Activated CD4-positive, alpha-beta T cell treated with anti-CD3 and anti-CD28 coated beads, Interleukin-2, amount 10 ng/mL, durations not matched to agents 24 days and 14 days (primary cell): Measurements from ENCODE around the gene SLC22A2. TPM values are rescaled to one million over a fixed set of nuclear protein-coding genes. Genes with fewer than 3 reads are reported as not detected.

Experiments used
- DNase-seq: peaks from one replicate; pipeline ENCODE4 v3.0.0; 2022
- H3K27ac Mint-ChIP-seq: one replicate; pipeline ENCODE4 v1.8.0; 2022; ENCODE audit warnings: mild to moderate bottlenecking, mixed read lengths
- H3K27me3 Mint-ChIP-seq: one replicate; pipeline ENCODE4 v1.8.0; 2022; ENCODE audit warnings: mixed read lengths
- H3K36me3 Mint-ChIP-seq: one replicate; pipeline ENCODE4 v1.8.0; 2022; ENCODE audit warnings: low read depth, mild to moderate bottlenecking, mixed read lengths
- H3K4me1 Mint-ChIP-seq: one replicate; pipeline ENCODE4 v1.8.0; 2021; ENCODE audit warnings: mixed read lengths
- H3K4me3 Mint-ChIP-seq: one replicate; pipeline ENCODE4 v1.8.0; 2022; ENCODE audit warnings: mild to moderate bottlenecking, moderate library complexity, mixed read lengths
- H3K9me3 Mint-ChIP-seq: one replicate; pipeline ENCODE4 v1.8.0; 2021; ENCODE audit warnings: mixed read lengths
- intact Hi-C: fragments of 100-400 bp; cut with micrococcal nuclease; formaldehyde crosslinking; loops from one replicate; pipeline ENCODE4 v1.15.1; 2023
- total RNA-seq: library from RNA; stranded (reverse); gene quantifications from 2 replicates; pipeline ENCODE4 v1.2.3, GENCODE V29; 2022

SLC22A2 gene
- total RNA-seq, 1 donor from 2014 or later, result not detected

DNA sequence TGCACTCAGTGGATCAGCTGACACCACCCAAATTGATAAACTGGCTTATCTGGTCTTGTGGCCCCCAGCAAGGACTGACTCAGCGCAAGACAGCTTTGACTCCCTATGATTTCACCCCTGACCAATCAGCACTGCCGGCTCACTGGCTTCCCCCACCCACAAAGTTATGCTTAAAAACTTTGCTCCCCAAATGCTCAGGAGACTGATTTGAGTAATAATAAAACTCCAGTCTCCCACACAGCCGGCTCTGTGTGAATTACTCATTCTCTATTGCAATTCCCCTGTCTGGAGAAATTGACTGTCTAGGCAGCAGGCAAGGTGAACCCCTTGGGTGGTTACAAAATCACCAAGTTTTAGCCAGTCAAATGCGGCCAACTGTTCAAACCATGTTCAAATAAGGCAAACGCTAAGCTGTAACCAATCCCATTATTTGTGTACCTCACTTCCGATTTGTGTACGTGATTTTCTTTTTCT is 32.5 kb downstream of the SLC22A2 start:
- no peaks in the 10 kb centered on the region for H3K27me3 Mint-ChIP-seq
- H3K36me3 Mint-ChIP-seq, result no peaks in the 10 kb centered on the region
- DNase-seq, result no peak
- intact Hi-C loops, result no loop called here
- no peaks in the 10 kb centered on the region for H3K4me1 Mint-ChIP-seq
- peaks cover 10% of the 10 kb centered on the region for H3K9me3 Mint-ChIP-seq
- no peak overlapping the region for H3K27ac Mint-ChIP-seq
- no peak overlapping the region for H3K4me3 Mint-ChIP-seq

DNA sequence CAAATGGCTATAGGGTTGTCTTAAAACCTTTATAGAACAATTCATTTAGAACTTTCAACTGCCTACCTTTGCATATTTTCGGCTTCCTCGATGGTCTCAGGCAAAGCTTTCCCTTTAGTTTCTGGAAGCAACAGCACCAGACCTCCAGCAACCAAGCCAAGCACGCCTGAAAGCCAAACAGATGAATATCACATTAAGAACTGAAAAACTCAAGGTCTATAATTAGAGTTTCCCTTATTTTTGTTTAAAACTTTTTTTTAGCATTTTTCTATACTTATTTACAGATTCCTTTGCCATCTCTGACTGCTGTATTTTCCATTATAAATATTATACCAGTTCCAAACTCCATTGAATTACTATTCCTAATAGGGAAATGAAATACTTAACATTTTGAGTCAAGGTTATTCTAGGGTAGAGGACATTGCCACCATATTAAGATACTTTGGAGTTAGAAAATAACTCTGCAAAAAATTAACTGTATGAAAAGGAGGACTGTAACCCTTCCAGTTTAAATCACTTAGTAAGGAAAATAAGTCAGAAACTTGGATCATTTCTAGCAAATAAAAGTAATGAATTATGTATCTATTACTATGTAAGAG is 33.9 kb downstream of the SLC22A2 start:
- intact Hi-C loops, result no loop called here
- Mint-ChIP-seq H3K9me3 (peaks cover 10% of the 10 kb centered on the region), H3K27ac (no peak overlapping the region), H3K4me1 (no peaks in the 10 kb centered on the region), H3K36me3 (no peaks in the 10 kb centered on the region), H3K27me3 (no peaks in the 10 kb centered on the region), H3K4me3 (no peak overlapping the region)
- no peak for DNase-seq

DNA sequence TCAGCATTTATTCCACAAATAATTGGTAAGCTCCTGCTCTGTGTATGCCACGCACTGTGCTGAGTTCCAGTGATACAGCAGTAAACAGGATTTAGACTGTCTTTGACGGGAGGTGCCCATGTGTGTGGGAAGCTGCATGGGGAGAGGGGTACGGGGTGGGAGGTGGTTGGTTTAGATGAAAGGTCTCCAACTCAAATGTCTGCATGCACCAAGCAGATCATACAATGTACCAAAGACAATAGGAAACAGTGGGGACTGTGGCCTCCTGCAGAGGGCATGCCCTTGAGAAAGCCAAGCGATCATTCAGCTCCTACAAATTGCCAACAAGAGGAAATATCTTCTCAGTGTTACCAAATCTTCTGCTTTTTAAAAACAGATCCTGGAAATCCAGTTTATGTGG is 36.1 kb downstream of the SLC22A2 start:
- DNase-seq, result no peak
- H3K36me3 Mint-ChIP-seq, result no peaks in the 10 kb centered on the region
- no peak overlapping the region for H3K27ac Mint-ChIP-seq
- H3K9me3 Mint-ChIP-seq, result peaks cover 4% of the 10 kb centered on the region
- peaks cover 3% of the 10 kb centered on the region for H3K27me3 Mint-ChIP-seq
- no peaks in the 10 kb centered on the region for H3K4me1 Mint-ChIP-seq
- intact Hi-C loops, result no loop called here
- H3K4me3 Mint-ChIP-seq, result no peak overlapping the region

DNA sequence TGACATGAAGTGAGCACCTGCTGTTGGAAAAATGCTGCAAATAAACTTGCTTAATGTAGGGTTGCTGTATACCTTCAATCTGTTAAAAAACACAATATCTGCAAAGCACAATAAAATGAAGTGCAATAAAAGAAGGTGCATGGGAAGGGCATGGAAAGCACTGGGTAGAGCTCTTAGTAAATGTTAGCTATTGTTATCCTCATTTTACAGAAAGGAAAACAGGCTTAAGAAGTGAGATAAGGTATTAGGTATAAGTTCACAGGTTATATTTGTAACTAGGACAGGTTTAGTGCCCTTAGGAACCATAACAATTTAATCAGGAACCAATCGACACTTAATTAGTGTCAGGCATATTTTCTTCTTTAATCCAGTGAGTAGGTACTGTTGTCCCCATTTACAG is 36.7 kb downstream of the SLC22A2 start:
- Mint-ChIP-seq H3K4me1 (no peaks in the 10 kb centered on the region), H3K36me3 (no peaks in the 10 kb centered on the region), H3K4me3 (no peak overlapping the region), H3K9me3 (peaks cover 4% of the 10 kb centered on the region), H3K27me3 (peaks cover 6% of the 10 kb centered on the region), H3K27ac (no peak overlapping the region)
- no peak for DNase-seq
- intact Hi-C loops, result no loop called here

DNA sequence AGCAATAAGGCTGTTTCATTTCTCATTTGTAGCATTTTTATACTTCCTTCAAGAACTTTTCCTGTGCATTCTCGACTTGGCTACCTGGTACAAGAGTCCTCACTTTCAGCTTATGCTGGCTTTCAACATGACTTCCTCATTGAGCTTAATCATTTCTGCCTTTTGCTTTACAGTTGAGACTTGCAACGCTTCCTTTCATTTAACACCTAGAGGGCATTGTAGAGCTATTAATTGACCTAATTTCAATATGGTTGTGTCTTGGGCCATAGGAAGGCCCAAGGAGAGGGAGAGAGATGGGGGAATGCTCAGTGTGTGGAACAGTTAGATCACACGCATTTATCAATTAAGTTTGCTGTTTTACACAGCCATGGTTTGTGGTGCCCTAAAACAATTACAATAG is 37.2 kb downstream of the SLC22A2 start:
- no peak for DNase-seq
- Mint-ChIP-seq H3K27ac (no peak overlapping the region), H3K4me1 (no peaks in the 10 kb centered on the region), H3K4me3 (no peak overlapping the region), H3K36me3 (no peaks in the 10 kb centered on the region), H3K27me3 (peaks cover 6% of the 10 kb centered on the region), H3K9me3 (peaks cover 4% of the 10 kb centered on the region)
- intact Hi-C loops, result no loop called here

DNA sequence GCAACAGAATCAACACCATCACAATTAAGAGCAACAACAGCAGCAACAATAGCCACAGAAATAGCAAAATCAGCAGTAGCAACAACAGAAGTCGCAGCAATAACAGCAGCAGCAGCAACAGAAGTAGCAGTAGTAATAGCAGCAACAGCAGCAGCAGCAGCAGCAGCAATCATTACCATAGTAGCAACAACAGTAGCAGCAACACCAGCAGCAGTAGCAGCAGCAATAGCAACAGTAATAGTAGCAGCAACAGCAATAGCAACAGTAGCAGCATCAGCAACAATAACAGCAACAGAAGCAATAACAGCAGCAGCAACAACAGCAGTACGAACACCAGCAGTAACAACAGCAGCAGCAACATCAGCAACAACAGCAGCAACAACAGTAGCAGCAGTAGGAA is 39.8 kb downstream of the SLC22A2 start:
- Mint-ChIP-seq H3K27me3 (peaks cover 12% of the 10 kb centered on the region), H3K4me1 (no peaks in the 10 kb centered on the region), H3K27ac (no peak overlapping the region), H3K4me3 (no peak overlapping the region), H3K9me3 (peaks cover 15% of the 10 kb centered on the region), H3K36me3 (no peaks in the 10 kb centered on the region)
- no peak for DNase-seq
- intact Hi-C loops, result no loop called here

DNA sequence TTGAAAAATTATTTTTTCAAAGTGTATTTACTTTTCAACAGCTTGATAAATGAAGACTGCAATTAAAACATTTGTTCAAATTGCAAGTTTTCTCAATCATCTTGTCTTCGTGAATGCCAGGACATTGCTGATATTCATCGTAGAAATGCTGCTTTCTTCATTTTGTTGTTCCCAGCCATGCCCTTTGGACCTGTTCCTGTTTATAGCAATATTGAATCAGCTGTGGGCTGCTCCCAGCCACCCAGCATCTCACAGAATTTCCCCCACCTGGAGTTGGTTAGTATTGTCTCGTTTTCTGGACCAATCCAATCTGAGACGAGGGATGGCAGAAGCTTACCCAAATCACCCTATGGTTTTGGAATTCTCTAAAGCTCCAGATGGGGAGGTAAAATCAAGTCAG is 40.8 kb downstream of the SLC22A2 start:
- Mint-ChIP-seq H3K36me3 (no peaks in the 10 kb centered on the region), H3K4me1 (no peaks in the 10 kb centered on the region), H3K9me3 (peaks cover 22% of the 10 kb centered on the region), H3K27ac (no peak overlapping the region), H3K4me3 (no peak overlapping the region), H3K27me3 (peaks cover 12% of the 10 kb centered on the region)
- no peak for DNase-seq
- intact Hi-C loops, result no loop called here

DNA sequence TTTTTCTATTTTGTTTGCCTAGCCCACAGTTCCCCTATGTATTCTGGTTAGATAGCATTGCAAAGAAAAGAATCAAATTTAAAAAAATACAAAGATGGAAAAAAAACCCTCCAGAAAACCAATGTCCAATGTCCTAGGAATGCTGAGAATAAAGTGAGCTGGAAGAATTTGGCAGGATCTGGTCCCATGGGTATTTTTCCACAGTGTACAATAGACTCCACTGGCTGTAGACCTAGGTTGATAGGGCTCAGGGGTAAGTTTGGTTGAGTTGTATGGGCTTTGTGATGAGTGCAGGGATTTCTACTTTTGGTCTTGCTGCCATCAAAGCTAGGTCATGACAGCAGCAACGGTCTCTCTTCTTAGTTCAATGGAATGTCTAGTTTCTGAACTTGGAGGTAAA is 41.5 kb downstream of the SLC22A2 start:
- H3K9me3 Mint-ChIP-seq, result peaks cover 22% of the 10 kb centered on the region
- H3K4me1 Mint-ChIP-seq, result no peaks in the 10 kb centered on the region
- DNase-seq, result no peak
- H3K36me3 Mint-ChIP-seq, result no peaks in the 10 kb centered on the region
- no peak overlapping the region for H3K27ac Mint-ChIP-seq
- intact Hi-C loops, result no loop called here
- H3K27me3 Mint-ChIP-seq, result peaks cover 12% of the 10 kb centered on the region
- H3K4me3 Mint-ChIP-seq, result no peak overlapping the region

DNA sequence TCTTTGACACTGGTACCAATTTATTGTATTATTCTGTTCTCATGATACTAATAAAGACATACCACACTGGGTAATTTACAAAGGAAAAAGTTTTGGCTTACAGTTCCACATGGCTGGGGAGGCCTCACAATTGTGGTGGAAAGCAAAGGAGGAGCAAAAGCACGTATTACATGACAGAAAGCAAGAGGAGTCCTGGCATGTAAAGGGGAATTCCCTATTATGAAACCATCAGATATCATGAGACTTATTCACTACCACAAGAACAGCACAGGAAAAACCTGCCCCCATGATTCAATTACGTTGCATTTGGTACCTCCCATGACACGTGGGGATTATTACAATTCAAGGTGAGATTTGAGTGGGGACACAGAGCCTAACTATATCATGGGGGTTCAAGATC is 43.4 kb downstream of the SLC22A2 start:
- Mint-ChIP-seq H3K36me3 (no peaks in the 10 kb centered on the region), H3K9me3 (peaks cover 25% of the 10 kb centered on the region), H3K4me1 (no peaks in the 10 kb centered on the region), H3K4me3 (no peak overlapping the region), H3K27me3 (peaks cover 15% of the 10 kb centered on the region), H3K27ac (no peak overlapping the region)
- no peak for DNase-seq
- intact Hi-C loops, result no loop called here

DNA sequence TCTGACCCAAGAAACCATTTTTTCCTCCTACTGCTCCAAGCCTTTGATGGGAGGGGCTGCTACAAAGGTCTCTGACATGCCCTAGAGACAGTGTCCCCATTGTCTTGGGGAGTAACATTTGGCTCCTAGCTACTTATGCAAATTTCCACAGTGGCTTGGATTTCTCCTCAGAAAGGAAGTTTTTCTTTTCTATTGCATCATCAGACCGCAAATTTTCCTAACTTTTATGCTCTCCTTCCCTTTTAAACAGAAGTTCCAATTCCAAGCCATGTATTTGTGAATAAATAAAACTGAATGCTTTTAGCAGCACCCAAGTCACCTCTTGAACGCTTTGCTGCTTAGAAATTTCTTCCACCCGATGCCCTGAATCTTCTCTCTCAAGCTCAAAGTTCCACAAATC is 51.0 kb downstream of the SLC22A2 start:
- Mint-ChIP-seq H3K4me1 (no peaks in the 10 kb centered on the region), H3K27ac (no peak overlapping the region), H3K27me3 (peaks cover 5% of the 10 kb centered on the region), H3K36me3 (no peaks in the 10 kb centered on the region), H3K9me3 (peaks cover 14% of the 10 kb centered on the region), H3K4me3 (no peak overlapping the region)
- no peak for DNase-seq
- intact Hi-C loops, result no loop called here

DNA sequence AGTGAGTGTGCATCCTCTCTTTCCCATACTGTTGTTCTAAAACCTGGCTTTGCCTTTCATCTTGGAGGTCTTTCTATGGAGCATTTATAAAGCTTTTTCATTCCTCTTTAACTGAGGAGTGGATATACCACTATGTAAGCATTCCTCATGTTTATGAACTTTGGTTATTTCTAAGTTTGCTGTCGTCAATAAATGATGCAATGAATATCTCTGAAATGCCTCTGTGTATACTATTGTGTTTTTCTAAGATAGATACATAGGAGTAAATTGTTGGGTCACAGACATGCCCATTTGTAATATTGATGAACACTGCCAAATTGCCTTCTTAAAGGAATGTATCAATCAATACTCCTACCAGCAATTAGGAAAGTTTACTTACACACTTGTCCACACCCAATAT is 53.9 kb downstream of the SLC22A2 start:
- intact Hi-C loops, result no loop called here
- H3K9me3 Mint-ChIP-seq, result peaks cover 12% of the 10 kb centered on the region
- no peak overlapping the region for H3K4me3 Mint-ChIP-seq
- H3K27me3 Mint-ChIP-seq, result peaks cover 8% of the 10 kb centered on the region
- no peak for DNase-seq
- no peaks in the 10 kb centered on the region for H3K4me1 Mint-ChIP-seq
- H3K36me3 Mint-ChIP-seq, result no peaks in the 10 kb centered on the region
- no peak overlapping the region for H3K27ac Mint-ChIP-seq

DNA sequence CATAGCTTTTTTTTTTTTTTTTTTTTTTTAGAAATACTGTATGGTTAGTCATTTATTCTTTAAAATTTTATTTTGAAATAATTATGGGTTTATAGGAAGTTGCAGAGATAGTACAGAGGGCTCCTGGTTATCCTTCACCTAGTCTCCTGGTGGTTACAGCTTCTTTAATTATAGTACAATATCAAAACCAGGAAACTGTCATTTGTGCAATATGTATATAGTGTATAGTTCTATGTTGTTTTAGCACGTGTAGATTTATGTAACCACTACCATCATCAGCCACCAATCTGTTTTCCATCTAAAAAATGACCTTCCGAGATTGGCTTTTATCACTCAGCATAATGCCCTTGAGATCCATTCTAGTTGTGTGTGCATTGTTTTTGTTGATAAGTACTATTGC is 54.7 kb downstream of the SLC22A2 start:
- Mint-ChIP-seq H3K4me1 (no peaks in the 10 kb centered on the region), H3K27me3 (peaks cover 8% of the 10 kb centered on the region), H3K27ac (no peak overlapping the region), H3K9me3 (peaks cover 12% of the 10 kb centered on the region), H3K4me3 (no peak overlapping the region), H3K36me3 (no peaks in the 10 kb centered on the region)
- intact Hi-C loops, result no loop called here
- no peak for DNase-seq

DNA sequence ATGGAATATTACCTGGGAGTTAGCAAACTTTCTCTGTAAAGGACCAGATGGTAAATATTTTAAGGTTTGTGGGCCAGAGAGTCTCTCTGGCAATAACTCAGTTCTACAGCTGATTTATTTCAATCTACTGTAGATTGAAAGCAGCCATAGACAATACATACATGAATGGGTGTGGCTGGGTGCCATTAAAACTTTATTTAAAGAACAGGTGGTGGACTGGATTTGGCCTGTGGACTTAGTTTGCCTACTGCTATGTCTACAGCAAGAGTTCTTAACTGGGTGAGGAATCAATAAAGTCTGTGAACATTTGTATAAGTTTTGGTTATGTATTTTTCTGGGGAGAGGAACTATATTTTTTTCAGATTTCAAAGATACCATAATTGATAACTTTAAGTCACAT is 55.1 kb downstream of the SLC22A2 start:
- H3K27me3 Mint-ChIP-seq, result peaks cover 10% of the 10 kb centered on the region
- DNase-seq, result no peak

DNA sequence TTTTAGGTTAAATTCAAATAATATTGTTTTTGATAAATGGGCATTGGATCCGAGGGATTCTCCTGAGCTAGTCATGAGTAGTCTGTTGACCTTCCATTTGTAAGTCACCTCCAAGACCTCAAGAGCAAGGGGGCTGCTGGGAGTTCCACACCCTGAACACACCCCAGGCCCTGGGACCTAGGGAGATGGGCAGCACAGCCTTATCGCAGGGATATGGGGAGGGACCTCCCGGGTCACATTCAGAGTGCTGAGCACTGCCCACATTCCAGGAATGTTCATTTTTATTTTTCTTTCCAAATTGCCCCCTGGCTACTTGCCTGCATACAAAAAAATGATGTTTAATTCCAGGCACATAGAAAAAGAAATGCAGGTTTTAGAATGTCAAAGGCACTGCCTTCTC is 55.5 kb downstream of the SLC22A2 start:
- H3K9me3 Mint-ChIP-seq, result peaks cover 12% of the 10 kb centered on the region
- H3K4me1 Mint-ChIP-seq, result no peaks in the 10 kb centered on the region
- no peak overlapping the region for H3K27ac Mint-ChIP-seq
- intact Hi-C loops, result no loop called here
- peaks cover 10% of the 10 kb centered on the region for H3K27me3 Mint-ChIP-seq
- DNase-seq, result no peak
- no peak overlapping the region for H3K4me3 Mint-ChIP-seq
- no peaks in the 10 kb centered on the region for H3K36me3 Mint-ChIP-seq

More for the DNA sequence above, 55.1 kb downstream of the SLC22A2 start:
- no peaks in the 10 kb centered on the region for H3K4me1 Mint-ChIP-seq
- H3K4me3 Mint-ChIP-seq, result no peak overlapping the region
- no peaks in the 10 kb centered on the region for H3K36me3 Mint-ChIP-seq
- intact Hi-C loops, result no loop called here
- peaks cover 12% of the 10 kb centered on the region for H3K9me3 Mint-ChIP-seq
- H3K27ac Mint-ChIP-seq, result no peak overlapping the region

DNA sequence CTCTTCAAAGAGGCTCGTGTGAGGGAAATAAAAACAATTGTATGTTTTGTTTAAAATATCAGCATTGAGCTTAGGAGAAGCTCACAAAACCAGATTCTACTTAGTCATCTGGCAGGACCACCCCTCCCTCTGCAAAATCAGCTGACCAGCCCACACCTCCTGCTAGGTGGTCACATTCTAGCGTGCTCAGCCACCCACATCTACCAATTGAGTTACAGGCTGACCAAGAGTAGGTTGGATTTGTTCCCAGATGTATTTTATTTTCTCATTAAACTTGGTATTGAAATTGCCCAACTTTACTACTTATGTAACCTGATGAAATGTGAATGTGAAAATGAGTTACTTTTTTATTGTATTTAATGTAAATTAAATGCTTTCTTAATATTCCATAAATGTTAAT is 56.2 kb downstream of the SLC22A2 start:
- no peak overlapping the region for H3K4me3 Mint-ChIP-seq
- H3K36me3 Mint-ChIP-seq, result no peaks in the 10 kb centered on the region
- peaks cover 13% of the 10 kb centered on the region for H3K27me3 Mint-ChIP-seq
- peaks cover 12% of the 10 kb centered on the region for H3K9me3 Mint-ChIP-seq
- no peak for DNase-seq
- intact Hi-C loops, result no loop called here
- H3K4me1 Mint-ChIP-seq, result no peaks in the 10 kb centered on the region
- H3K27ac Mint-ChIP-seq, result no peak overlapping the region
